Left forelimb (tissue), 1 donor: ENCODE measurements around the gene FLVCR1.
A peak's percentile ranks its signal among the peaks of the same experiment; 100 is the strongest.

Source experiments
- DNase-seq: peaks from one replicate; pipeline ENCODE4 v3.0.0-alpha.2; 2018; ENCODE audit warnings: low spot score

The FLVCR1 gene

DNA sequence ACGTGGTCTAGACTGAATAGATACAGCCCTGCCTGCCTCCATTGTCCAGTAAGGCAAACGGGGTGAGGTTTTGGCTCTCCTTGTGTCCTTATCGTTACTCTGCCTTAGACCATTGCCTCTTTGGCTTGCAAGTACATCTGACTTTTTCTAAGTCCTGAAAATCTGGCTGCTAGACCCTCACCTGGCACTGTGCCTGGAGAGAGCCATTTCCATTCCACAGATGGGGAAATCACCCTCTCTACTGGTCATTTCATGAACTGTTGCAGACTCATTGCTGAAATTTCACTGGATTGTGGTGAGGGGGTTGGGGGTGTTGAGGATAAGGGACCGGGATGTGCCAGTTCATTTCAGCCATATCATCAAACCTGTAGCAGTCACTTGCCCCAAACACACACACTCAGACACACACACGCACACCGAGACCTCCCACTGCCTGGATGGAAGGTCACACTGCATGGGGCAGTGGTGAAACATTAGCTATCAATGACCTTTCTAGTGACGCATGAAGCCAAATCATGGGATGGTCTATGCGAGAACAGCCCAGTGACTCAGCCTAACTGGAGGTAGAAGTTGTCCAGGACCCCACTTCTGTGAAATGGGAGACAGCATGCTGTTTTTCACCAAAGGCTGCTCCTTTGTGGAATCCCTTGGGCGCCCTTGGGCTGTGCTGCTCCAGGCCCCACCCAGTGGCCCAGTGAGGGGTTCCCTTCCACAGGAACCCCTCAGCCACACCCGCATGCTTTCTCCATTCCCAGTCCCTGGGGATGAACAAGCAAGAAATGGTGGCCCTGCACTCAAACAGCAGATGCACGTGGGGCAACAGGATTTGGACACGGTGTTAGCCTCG is 57.4 kb downstream of the FLVCR1 start:
- DNase-seq: peak; percentile 86

DNA sequence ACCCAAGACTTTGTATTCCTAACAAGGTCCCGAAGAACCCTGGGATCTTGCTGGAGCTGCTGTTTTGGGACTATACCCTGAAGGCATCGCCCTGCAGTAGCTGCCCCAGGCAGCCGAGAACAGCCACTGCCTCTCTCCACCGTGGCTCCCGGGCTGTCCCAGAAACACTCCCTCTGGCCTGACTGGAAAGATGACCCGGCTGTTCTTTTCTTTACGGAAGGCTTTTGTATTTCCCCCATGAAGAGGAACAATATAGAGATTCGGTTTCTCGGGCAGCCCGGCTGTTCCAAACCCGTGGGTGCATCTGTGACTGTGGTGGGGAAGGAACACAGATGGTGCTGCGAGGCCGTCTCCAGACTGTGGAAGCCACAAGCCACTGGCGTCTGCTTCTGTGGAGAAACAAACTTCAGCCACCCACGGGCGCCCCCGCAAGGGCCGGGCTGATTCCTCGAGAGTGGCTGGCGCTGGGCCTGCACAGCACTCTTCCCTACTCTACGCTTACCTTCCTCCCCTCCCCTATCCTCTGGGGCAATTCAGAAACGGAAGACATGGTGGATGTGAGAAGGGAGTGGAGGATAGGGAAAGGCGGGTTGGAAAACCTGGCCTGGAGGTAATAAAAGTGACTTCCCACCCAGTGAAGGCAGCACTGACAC is 58.5 kb downstream of the FLVCR1 start:
- DNase-seq: peak; percentile 76

DNA sequence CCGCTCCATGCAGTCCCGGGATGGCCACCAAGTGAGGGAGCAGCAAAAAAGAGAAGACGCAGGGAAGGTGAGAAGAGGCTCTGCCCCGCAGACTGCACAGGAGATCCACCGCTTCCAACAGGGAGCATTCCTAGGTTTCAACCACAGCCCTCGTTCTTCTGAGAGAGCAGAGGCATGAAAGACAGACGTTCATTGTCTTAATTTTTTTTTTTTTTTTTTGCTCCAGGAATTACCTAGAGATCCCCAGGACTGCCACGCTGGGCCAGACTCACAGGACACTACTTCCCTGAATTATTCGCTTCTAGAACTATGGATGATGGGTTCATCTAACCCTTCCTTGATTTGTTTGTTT is 59.0 kb downstream of the FLVCR1 start:
- DNase-seq: no peak

DNA sequence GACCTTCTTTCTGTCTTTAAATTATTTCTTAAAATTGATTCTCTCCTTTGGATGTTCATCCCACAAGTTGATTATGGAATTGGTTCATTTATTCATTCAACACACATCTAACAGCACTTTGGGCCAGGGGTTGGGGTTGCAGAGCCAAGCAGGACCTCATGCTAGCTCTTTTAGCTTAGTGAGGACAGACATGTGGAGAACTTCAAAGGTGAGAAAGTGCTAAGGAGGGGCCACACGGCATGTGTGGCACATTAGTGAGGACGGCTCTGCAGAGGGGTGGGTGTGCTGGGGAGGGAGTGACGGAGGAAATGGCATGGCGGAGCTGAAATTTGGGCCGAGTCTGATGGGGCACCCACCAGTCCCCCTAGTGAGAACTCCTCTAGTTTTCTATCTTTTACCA is 59.8 kb downstream of the FLVCR1 start:
- DNase-seq: no peak

DNA sequence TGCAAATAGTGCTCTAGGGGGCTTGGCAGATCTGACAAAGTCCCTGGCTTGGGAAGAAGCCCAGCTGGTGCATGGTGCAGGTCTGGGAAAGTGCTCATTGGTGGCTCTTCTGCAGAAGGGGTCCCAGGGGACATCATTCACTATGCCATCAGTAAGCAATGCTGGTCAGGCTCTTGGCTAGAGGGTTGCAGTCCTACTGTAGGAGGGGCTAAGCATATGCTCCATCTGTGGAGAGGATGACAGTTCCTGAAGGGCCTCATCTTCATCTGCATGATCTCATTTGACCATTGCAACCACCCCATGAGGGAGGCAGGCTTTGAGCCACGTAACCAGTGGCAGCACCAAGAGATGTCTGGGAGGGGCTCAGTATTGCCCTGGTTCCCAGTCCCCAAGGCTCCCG is 60.7 kb downstream of the FLVCR1 start:
- DNase-seq: no peak

DNA sequence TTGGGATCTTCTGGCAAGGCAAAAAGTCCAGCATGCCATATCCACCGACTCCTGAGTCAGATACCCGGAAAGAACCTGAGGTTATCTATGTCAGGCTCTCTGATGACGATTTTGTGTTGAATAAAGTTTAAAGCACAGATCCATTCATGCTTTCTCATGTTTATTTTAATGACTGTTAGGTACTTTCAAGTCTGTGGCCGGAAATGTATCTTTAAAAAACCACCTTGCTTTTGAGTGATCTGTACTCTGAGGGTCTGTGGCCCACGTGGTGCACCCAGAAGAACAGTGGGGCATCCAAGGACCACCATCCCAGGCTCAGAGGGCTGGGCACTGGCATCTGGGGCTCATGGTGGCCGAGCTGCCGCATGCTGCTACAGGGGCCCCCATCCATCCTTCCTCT is 62.2 kb downstream of the FLVCR1 start:
- DNase-seq: no peak

DNA sequence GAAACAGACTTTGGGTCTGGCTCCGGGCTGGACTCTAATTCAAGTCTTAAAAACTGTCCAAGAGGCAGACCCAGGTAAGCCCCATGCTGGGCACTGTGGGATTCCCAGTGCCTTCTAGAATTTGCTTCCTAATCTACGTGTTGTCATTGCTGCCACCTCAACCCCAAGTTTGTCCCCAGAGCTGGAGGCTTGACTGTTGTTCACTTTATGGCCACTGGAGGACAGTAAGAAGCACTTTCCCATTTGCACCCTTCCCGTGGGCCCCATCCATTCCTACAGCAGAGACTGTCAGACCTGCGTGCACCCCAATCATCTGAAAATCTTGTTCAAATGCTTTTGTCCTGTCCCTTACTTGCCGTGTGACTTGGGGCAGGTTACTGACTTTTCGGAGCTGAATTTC is 62.8 kb downstream of the FLVCR1 start:
- DNase-seq: no peak

DNA sequence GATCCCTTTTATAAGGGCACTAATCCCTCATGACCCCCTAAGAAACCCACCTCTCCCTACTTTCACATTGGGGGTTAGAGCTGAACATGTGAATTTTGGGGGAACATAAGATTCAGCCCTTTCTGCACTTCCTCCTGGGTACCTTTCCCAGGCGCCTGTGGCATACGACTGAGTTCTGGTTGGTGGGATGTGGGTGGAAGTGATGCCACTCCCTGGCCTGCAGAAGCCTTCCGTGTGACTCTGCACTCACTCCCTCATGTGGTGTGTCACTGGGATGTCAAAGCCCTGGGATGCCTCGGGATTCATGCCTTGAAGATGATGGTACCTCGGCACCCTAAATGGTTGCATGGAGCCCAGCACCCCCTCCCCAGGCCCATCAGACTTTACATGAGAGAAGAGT is 63.9 kb downstream of the FLVCR1 start:
- no peak for DNase-seq

DNA sequence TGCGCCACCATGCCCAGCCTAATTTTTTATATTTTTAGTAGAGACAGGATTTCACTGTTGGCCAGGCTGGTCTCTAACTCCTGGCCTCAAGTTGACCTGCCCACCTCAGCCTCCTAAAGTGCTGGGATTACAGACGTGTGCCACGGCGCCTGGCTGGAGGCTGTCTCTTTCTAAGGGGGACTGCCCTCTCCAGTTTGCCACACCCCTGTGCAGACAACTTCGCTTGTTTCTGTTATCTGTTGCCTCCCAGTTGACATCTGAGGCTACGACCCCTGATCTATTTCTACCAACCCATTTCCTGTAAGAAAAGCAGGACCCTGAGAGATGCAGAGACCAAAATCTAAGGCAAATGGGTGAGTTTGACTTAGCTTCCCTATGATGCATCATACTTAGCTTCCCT is 68.3 kb downstream of the FLVCR1 start:
- DNase-seq: no peak

DNA sequence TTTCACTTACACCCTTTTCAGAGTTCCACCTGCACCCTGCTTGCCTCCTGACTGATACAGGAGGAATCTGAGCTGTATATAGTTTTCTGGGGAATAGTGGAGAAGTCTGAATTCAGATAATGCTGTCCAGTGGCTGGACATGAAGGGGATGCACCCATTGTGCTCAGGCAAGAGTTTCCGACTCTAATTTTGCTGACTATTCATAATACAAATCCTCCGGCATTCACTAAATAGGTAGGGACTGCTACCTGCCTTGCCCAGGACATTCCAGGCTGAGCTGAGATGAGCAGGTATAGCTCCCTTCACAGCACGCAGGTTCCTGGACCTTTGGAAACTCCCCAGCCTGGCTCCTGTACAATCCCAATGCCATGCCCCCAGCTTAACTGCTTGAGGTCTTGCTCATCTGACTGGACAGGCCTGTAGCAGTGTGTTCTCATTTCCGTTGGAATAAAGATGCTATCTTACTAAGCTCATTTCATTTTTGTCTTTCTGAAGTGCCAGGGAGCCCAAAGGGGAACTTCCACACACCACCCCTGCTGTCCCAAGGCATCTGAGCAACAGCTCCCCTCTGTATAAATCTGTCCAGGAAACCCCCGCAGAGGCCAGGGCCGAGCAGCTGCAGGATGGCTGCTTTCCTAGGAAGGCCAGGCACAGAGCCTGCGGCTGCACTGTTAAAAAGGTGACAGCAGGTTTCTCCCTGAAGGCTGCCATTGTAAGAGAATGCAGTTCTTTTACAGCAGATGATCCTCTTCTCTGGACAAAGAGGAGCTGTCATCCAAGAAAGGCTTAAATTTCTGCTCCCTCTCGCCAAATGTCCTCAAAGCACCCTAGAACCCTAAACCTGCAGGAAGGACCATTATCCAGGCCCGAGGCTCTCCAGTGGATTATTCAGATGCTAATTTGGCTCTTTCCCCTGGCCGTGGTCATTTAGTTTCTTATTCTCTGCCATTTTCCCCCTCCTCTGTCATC is 70.5 kb downstream of the FLVCR1 start:
- no peak for DNase-seq

DNA sequence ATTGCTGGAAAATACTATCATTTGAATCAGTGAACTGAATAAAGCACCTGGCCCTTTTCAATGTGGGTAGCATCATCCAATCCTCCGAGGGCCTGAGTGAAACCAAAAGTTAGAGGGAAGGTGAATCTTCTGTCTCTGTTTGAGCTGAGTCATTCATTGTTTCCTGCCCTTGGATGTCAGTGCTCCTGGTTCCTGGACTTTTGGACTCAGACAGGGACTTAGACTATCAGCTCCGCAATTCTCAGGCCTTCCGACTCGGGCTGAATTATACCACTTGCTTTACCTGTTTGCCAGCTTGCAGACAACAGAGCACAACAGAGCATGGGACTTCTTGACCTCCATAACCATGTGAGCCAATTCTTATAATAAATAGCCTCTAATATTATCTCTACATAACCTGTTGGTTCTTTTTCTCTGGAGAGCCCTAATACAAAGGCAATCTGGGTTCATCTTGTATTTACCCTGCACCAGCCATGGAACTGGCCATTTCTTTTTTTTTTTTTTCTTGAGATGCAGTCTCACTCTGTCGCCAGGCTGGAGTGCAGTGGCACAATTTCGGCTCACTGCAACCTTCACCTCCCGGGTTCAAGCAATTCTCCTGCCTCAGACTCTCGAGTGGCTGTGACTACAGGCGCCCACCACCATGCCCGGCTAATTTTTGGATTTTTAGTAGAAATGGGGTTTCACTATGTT is 73.1 kb downstream of the FLVCR1 start:
- no peak for DNase-seq

DNA sequence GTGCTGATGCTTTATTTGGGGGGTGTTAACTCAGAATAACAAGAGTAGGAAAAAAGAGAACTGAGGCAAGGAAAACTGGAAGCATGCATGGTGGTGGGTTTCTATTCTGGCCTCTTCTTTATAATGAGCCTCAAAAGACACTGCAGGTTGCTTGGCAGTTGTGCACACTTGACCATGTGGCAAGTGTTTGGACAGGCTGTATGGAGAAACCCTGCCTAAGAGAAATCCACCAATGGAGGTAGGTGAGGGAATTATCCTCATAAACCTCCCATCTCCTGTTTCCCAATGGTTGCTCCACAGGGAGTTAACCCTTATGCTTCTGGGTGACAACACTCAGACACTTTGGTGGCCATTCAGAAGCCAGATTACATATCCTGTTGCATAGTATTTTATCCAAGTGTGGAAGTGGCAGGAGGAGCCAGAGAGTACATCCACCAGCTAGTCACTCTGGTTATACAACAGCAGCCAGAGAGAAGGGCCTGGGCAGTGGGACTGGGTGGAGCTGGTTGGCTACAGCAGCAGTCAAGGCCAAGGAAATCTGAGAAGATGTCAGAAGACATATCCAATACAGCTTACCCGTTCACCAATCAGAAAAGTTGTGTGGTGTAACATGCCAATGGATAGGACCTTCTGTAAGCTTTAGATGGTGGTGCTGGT is 75.9 kb downstream of the FLVCR1 start:
- DNase-seq: no peak

DNA sequence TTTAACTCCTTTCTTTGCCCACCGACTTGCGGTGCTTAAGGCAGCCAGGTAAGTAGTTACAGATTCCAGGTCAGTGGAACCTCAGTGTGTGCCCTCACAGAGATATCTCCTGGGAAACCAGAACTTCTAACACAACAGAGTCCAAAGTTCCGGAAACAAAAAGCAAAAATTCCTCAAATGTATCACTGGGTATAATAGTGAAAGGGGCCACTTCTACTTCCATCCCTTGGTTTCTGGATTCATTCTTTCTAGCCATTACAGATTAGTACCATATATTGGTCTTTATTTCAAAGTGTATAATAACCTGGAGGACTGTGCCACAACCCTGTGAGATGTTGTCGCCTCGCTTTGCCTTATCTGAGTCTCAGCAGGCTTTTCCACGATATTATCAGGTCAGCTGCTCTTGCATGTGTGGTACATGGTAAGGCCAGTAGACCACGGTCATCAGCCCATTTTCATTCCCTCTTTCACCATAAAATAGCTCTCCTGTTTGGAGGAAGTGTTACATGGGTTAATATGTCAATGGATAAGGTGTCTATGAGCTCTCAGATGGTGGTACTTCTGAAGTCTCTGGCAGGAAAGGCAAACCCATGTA is 77.4 kb downstream of the FLVCR1 start:
- DNase-seq: no peak

DNA sequence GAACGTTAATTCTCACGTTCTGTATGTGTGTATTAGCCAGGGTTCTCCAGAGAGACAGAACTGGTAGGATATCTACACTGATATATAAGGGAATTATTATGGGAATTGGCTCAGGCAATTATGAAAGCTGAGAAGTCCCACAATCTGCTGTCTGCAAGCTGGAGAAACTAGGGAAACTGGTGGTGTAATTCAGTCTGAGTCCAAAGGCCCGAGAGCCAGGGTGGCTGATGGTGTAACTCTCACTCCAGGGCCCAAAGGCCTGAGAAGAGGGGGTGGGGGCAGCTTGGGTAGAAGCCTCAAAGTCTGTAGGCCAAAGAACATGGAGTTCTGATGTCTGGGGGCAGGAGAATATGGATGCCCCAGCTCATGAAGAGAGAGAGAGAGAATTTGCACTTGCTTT is 79.0 kb downstream of the FLVCR1 start:
- no peak for DNase-seq

DNA sequence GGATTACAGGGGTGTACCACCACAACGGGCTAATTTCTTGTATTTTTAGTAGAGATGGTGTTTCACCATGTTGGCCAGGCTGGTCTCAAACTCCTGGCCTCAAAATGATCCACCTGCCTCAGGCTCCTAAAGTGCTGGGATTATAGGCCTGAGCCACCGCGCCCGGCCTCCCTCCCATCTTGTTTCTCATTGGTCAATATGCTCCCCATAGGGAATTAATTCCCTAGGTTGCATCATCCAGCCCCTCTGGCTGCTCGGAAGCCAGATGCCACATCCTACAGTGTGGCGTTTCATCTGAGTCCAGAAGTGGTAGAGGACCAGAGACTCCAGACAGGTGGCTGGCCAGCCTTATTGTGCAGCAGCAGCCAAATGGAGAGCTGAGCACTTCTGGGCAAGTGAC is 80.8 kb downstream of the FLVCR1 start:
- DNase-seq: no peak

DNA sequence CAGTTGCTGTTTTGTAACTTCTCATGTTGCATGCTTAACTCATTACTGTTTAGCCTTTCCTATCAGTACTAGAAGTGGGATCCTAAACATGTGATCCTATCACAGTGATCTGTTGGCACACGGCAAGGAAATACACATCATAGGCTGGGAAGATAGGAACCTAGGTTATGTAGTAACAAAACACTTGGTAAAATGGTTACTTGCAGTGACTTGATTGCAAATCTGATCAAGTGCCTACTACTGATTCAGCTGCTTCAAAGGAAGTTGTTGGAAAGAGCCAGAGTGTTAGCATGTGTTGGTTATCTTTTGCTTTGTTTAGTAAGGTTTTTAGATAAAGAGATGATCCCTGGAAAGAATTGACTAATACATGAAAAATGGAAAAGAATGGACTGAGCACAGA is 83.4 kb downstream of the FLVCR1 start:
- no peak for DNase-seq

DNA sequence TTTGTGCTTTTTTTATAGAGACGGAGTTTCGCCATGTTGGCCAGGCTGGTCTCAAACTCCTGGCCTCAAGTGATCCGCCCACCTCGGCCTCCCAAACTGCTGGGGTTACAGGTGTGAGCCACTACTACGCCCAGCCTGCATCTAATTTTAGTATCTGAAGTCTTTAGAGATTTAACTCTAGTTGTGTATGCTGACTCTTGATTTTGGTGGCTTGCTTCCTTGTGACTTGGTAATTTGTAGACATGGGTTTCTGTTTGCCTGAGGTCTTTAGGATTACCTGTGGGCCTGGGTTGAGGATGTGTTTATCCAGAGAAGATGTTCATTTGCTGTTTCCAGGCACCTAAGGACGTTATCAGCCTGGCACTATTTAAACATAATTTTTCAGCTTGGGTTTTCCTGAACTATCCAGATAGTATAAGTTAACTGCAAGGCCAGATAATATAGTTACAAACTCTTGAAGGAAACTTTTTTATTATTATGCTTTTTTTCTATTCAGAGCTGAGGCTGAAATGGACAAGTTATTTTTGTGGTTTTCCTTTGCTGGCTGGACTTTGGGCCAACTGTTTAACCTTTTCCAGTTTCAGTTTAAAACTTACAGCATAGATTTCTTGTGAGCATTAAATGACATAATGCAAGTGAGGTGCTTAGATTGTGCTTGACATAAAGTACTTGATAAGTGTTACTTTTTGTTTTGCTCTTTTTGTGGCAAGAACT is 84.8 kb downstream of the FLVCR1 start:
- no peak for DNase-seq

DNA sequence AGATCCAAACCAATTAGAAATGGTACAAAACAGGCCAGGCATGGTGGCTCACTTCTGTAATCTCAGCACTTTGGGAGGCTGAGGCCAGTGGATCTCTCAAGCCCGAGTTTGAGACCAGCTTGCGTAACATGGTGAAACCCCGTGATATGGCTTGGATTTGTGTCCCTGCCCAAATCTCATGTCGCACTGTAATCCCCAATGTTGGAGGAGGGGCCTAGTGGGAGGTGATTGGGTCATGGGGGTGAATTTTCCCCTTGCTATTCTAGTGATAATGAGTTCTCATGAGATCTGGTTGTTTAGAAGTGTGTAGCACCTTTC is 85.3 kb downstream of the FLVCR1 start:
- DNase-seq: no peak

DNA sequence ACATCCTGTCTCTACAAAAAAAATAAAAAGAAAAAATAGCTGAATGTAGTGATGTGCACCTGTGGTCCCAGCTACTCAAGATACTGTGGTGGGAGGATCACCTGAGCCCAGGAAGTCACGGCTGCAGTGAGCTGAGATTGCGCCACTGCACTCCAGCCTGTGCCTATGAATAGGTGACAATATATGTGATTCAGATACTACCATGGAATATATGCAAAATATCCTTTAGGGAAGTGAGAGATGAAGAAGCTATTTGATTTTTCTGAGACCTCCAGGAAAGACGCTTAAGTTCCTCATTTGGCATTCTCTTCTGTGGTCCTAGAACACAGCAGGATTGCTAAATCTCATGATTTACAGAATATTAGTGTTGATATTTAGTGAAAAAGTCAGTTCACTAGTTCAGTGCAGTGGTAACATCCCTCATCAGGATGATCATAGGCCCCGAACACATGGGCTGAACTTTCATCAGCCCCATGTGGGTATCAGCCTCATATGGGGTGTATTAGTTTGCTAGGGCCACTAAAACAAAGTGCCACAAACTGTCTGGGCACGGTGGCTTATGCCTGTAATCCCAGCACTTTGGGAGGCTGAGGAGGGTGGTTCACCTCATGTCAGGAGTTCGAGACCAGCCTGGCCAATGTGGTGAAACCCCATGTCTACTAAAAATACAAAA is 86.3 kb downstream of the FLVCR1 start:
- no peak for DNase-seq

DNA sequence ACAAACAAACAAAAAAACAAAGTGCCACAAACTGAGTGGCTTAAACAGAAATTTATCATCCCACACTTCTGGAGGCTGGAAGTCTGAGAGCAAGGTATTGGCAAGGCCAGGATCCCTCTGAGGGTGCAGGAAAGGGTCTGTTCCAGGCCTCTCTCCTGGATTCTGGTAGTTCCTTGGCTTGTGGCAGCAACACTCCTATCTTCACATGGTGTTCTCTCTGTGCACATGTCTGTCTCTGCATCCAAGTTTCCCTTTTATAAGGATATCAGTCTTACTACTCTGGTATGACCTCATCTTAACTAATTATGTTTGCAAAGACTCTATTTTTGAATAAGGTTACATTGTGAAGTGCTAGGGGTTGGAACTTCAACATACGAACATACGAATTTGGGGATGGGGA is 87.0 kb downstream of the FLVCR1 start:
- no peak for DNase-seq
